B cell (primary cell): Measurements from ENCODE around the gene CASP8AP2.

ENCODE experiments used
- CTCF ChIP-seq: fragments of 200-600 bp; IDR thresholded peaks from one replicate; pipeline ENCODE4 v1.8.0; 2022; ENCODE audit warnings: antibody characterized with exemption, mild to moderate bottlenecking
- EZH2 ChIP-seq: IDR thresholded peaks from 2 replicates; pipeline ENCODE4 v1.6.1; 2012; ENCODE audit warnings: borderline replicate concordance, low read depth, mild to moderate bottlenecking, moderate library complexity, low read length; ENCODE audit not compliant: insufficient read depth, poor library complexity, severe bottlenecking

- TF ChIP-seq CTCF, result no peak
- no peak for TF ChIP-seq EZH2
Observed at GRCh38 chr6:89866024-89866678, 36.5 kb downstream of the CASP8AP2 start.
